Measurements from ENCODE around the gene GHRHR. TPM values are rescaled to one million over a fixed set of nuclear protein-coding genes. Genes with fewer than 3 reads are reported as not detected.

The GHRHR gene
- total and polyA plus RNA-seq, 4 donors, result 0.38 to 0.77 (median 0.77) TPM; not detected in 1

- TF ChIP-seq, protein P1, sequence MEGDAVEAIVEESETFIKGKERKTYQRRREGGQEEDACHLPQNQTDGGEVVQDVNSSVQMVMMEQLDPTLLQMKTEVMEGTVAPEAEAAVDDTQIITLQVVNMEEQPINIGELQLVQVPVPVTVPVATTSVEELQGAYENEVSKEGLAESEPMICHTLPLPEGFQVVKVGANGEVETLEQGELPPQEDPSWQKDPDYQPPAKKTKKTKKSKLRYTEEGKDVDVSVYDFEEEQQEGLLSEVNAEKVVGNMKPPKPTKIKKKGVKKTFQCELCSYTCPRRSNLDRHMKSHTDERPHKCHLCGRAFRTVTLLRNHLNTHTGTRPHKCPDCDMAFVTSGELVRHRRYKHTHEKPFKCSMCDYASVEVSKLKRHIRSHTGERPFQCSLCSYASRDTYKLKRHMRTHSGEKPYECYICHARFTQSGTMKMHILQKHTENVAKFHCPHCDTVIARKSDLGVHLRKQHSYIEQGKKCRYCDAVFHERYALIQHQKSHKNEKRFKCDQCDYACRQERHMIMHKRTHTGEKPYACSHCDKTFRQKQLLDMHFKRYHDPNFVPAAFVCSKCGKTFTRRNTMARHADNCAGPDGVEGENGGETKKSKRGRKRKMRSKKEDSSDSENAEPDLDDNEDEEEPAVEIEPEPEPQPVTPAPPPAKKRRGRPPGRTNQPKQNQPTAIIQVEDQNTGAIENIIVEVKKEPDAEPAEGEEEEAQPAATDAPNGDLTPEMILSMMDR (IDR thresholded peaks at IDR 0.05; ENCODE audit: control extremely low read depth, extremely low read depth), result no peak
- Histone ChIP-seq H3K27ac (ENCODE audit: low read depth in 1 of 2, low read length in 1 of 2) (peak overlapping the region in 1 of 2 donors; percentile 52), H3K4me1 (ENCODE audit: control insufficient read depth in 5 of 5, insufficient read depth in 5 of 5, low read length in 5 of 5) (peaks cover 0 to 27% (median 0%) of the 10 kb centered on the region in 5 donors), H3K27me3 (ENCODE audit: control insufficient read depth in 3 of 3, insufficient read depth in 3 of 3, low read length in 2 of 3) (peaks cover 0 to 2% (median 0%) of the 10 kb centered on the region in 3 donors), H3K9ac (ENCODE audit: insufficient read depth in 1 of 2, low read length in 2 of 2) (no peak overlapping the region), H3K9me3 (ENCODE audit: control insufficient read depth in 4 of 4, insufficient read depth in 3 of 4, low read length in 3 of 4) (no peaks in the 10 kb centered on the region), H3K36me3 (ENCODE audit: control insufficient read depth in 4 of 4, insufficient read depth in 4 of 4, low read length in 4 of 4) (no peaks in the 10 kb centered on the region), H3K4me3 (no peak overlapping the region)
- ATAC-seq (ENCODE audit: insufficient read depth, low FRiP score) (no peak), DNase-seq (no peak)
- 93 to 94% methylated on average over 18 of the region's 18 CpGs for WGBS, 2 donors
Observed at GRCh38 chr7:30973791-30974604, 10.2 kb downstream of the GHRHR start.

GRCh38 chr7:30974605-30975255 is 11.0 kb downstream of the GHRHR start:
- Histone ChIP-seq H3K27ac (ENCODE audit: low read depth in 1 of 2, low read length in 1 of 2) (peak overlapping the region in 1 of 2 donors; percentile 52), H3K36me3 (ENCODE audit: control insufficient read depth in 4 of 4, insufficient read depth in 4 of 4, low read length in 4 of 4) (no peaks in the 10 kb centered on the region), H3K4me1 (ENCODE audit: control insufficient read depth in 5 of 5, insufficient read depth in 5 of 5, low read length in 5 of 5) (peaks cover 0 to 25% (median 0%) of the 10 kb centered on the region in 5 donors), H3K4me3 (no peak overlapping the region), H3K27me3 (ENCODE audit: control insufficient read depth in 3 of 3, insufficient read depth in 3 of 3, low read length in 2 of 3) (peaks cover 0 to 2% (median 0%) of the 10 kb centered on the region in 3 donors), H3K9me3 (ENCODE audit: control insufficient read depth in 4 of 4, insufficient read depth in 3 of 4, low read length in 3 of 4) (no peaks in the 10 kb centered on the region), H3K9ac (ENCODE audit: insufficient read depth in 1 of 2, low read length in 2 of 2) (no peak overlapping the region)
- peak; percentile 52 to 63 (median 63) for DNase-seq
- TF ChIP-seq, protein P1 (IDR thresholded peaks at IDR 0.05; ENCODE audit: control extremely low read depth, extremely low read depth), result peak; percentile 49
- whole genome bisulfite sequencing, 2 donors, result 19 to 21% methylated on average over 7 of the region's 7 CpGs
- ATAC-seq (ENCODE audit: insufficient read depth, low FRiP score), result peak; percentile 65

GRCh38 chr7:30975256-30975899 is 11.6 kb downstream of the GHRHR start:
- H3K4me1 ChIP-seq (ENCODE audit: control insufficient read depth in 5 of 5, insufficient read depth in 5 of 5, low read length in 5 of 5), result peaks cover 0 to 21% (median 0%) of the 10 kb centered on the region in 5 donors
- H3K27ac ChIP-seq (ENCODE audit: low read depth in 1 of 2, low read length in 1 of 2), result no peak overlapping the region
- H3K36me3 ChIP-seq (ENCODE audit: control insufficient read depth in 4 of 4, insufficient read depth in 4 of 4, low read length in 4 of 4), result no peaks in the 10 kb centered on the region
- 92 to 96% methylated on average over 5 of the region's 5 CpGs for WGBS, 2 donors
- H3K4me3 ChIP-seq, result no peak overlapping the region
- peaks cover 0 to 2% (median 2%) of the 10 kb centered on the region in 3 donors for H3K27me3 ChIP-seq (ENCODE audit: control insufficient read depth in 3 of 3, insufficient read depth in 3 of 3, low read length in 2 of 3)
- DNase-seq (no peak), ATAC-seq (ENCODE audit: insufficient read depth, low FRiP score) (no peak)
- no peak overlapping the region for H3K9ac ChIP-seq (ENCODE audit: insufficient read depth in 1 of 2, low read length in 2 of 2)
- H3K9me3 ChIP-seq (ENCODE audit: control insufficient read depth in 4 of 4, insufficient read depth in 3 of 4, low read length in 3 of 4), result no peaks in the 10 kb centered on the region
- TF ChIP-seq, protein P1 (IDR thresholded peaks at IDR 0.05; ENCODE audit: control extremely low read depth, extremely low read depth), result no peak

Data from lung (tissue), 12 donors.